ENCODE measurements around the gene SPECC1. TPM values are rescaled to one million over a fixed set of nuclear protein-coding genes. Genes with fewer than 3 reads are reported as not detected.

Gene SPECC1
- total and polyA plus RNA-seq, 2 of the 4 experiments (the other 2 are of a cell fraction) = 16.9 to 26.2 TPM

DNA sequence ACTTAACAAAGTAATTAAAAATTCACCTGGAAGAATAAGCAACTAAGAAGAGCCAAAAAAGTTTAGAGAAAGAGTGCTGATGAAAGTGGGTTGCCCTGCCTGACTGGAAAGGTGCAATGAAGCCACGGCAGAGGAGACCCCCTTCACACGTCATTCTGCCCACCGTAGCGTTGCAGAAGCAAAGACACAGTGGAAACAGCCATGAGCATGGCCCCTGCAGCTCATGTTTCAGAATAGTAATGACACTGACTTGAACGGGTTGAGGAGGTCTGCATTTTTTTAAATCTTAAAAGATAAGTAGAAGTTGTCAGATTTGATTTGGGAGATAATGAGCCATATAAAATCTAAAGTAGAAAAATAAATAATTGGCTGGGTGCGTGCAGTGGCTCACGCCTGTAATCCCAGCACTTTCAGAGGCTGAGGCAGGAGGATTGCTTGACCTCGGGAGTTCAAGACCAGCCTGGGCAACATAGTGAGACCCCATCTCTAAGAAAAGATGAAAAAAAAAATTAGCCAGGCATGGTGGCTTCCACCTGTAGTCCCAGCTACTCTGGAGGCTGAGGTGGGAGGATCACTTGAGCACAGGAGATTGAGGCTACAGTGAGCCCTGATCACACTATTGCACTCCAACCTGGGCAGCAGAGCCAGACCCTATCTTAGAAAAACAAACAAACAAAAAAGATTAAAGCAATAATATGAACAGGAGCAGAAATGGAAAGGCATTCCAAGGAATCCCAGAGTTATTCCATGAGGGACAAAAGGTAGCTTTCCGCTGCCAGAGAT is 273.6 kb downstream of the SPECC1 start:
- POLR2A ChIA-PET (ENCODE audit: unreplicated experiment) = interaction anchor here (0.5 kb wide), 1 partner anchor 21 kb away, joined by 6 read pairs; no protein-coding TSS in a partner anchor
- intact Hi-C loops (cut with micrococcal nuclease) = no loop called here

More for the DNA sequence above, 273.6 kb downstream of the SPECC1 start:
- Histone ChIP-seq H3K9me3 (ENCODE audit: control insufficient read depth, insufficient read depth, low read length) (no peaks in the 10 kb centered on the region), H2AFZ (replicated peaks; ENCODE audit: low read length, poor library complexity) (no peak overlapping the region), H3K4me3 (ENCODE audit: insufficient read depth, low read depth, low read length) (no peak overlapping the region), H2AK5ac (ENCODE audit: low read depth, low read length) (no peak overlapping the region), H3K27ac (ENCODE audit: insufficient read depth, low read length) (no peak overlapping the region), H4K5ac (ENCODE audit: low read depth, low read length) (no peak overlapping the region), H2BK20ac (ENCODE audit: low read depth, low read length) (no peak overlapping the region), H3K4me1 (ENCODE audit: control insufficient read depth, insufficient read depth, low read length) (peaks cover 14% of the 10 kb centered on the region), H3K56ac (ENCODE audit: extremely low read depth, insufficient read depth, low read length) (no peak overlapping the region), H3K9ac (ENCODE audit: low read depth, low read length) (no peak overlapping the region), H3K23ac (ENCODE audit: low read depth, low read length) (no peak overlapping the region), H2AK9ac (replicated peaks; ENCODE audit: low read depth, low read length, poor library complexity) (no peak overlapping the region), H3K27me3 (ENCODE audit: control insufficient read depth, insufficient read depth, low read length) (no peaks in the 10 kb centered on the region), H3K4ac (ENCODE audit: low read depth, low read length) (no peak overlapping the region), H2BK120ac (ENCODE audit: low read depth, low read length) (no peak overlapping the region), H3K18ac (ENCODE audit: low read depth, low read length) (no peak overlapping the region), H4K8ac (ENCODE audit: low read depth in 2 of 2, low read length in 2 of 2) (no peak overlapping the region), H3K9me1 (ENCODE audit: insufficient read depth, low read length) (peaks cover 18% of the 10 kb centered on the region), H2BK5ac (ENCODE audit: low read depth, low read length, poor library complexity, severe bottlenecking) (no peak overlapping the region), H4K20me1 (ENCODE audit: insufficient read depth, low read length) (no peaks in the 10 kb centered on the region), H4K91ac (ENCODE audit: insufficient read depth, low read depth, low read length) (no peak overlapping the region), H3K14ac (replicated peaks; ENCODE audit: low read depth, low read length) (no peak overlapping the region), H2BK15ac (ENCODE audit: low read depth, low read length) (no peak overlapping the region), H3K36me3 (ENCODE audit: control insufficient read depth, insufficient read depth, low read length) (peaks cover 5% of the 10 kb centered on the region), H3K79me1 (ENCODE audit: low read depth in 1 of 2, low read length in 2 of 2) (peaks cover 14 to 30% of the 10 kb centered on the region in 2 experiments), H3K4me2 (ENCODE audit: low read depth, low read length) (no peak overlapping the region)
- ATAC-seq (ENCODE audit: low read depth) (no peak), DNase-seq (no peak)
- no TSS peak for BruUV-seq (replicated peaks)
- dilution Hi-C loops (cut with HindIII; ENCODE audit: low sequenced_read_pairs, unreplicated experiment) (no loop called here), in situ Hi-C loops (cut with MboI; ENCODE audit: low sequenced_read_pairs) (no loop called here)
- CTCF ChIA-PET = no interaction called here
- TF ChIP-seq RCOR1 (IDR thresholded peaks at IDR 0.05; ENCODE audit: insufficient replicate concordance, low read length) (no peak), CHD1 (IDR thresholded peaks at IDR 0.05; ENCODE audit: low read depth, low read length) (no peak), MXI1 (IDR thresholded peaks at IDR 0.05; ENCODE audit: borderline replicate concordance, low read depth, low read length) (no peak), SMC3 (IDR thresholded peaks at IDR 0.05; ENCODE audit: low read depth, low read length) (no peak), MAFK (IDR thresholded peaks at IDR 0.05; ENCODE audit: low read depth, low read length) (no peak), MAZ (IDR thresholded peaks at IDR 0.05; ENCODE audit: borderline replicate concordance, low read depth, low read length) (no peak), CEBPB (IDR thresholded peaks at IDR 0.05; ENCODE audit: low read depth, low read length) (no peak), POLR2A (IDR thresholded peaks at IDR 0.05; ENCODE audit: low read depth, low read length) (no peak), RAD21 (IDR thresholded peaks at IDR 0.05; ENCODE audit: low read length) (no peak), RFX5 (IDR thresholded peaks at IDR 0.05; ENCODE audit: low read depth, low read length) (no peak), FOS (IDR thresholded peaks at IDR 0.05; ENCODE audit: low read depth, low read length) (no peak), BHLHE40 (IDR thresholded peaks at IDR 0.05; ENCODE audit: low read depth, low read length) (no peak)
- TF ChIP-seq, protein P1, sequence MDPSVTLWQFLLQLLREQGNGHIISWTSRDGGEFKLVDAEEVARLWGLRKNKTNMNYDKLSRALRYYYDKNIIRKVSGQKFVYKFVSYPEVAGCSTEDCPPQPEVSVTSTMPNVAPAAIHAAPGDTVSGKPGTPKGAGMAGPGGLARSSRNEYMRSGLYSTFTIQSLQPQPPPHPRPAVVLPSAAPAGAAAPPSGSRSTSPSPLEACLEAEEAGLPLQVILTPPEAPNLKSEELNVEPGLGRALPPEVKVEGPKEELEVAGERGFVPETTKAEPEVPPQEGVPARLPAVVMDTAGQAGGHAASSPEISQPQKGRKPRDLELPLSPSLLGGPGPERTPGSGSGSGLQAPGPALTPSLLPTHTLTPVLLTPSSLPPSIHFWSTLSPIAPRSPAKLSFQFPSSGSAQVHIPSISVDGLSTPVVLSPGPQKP (IDR thresholded peaks at IDR 0.05; ENCODE audit: borderline replicate concordance, low read depth, low read length) = no peak
- TF ChIP-seq, protein P2, sequence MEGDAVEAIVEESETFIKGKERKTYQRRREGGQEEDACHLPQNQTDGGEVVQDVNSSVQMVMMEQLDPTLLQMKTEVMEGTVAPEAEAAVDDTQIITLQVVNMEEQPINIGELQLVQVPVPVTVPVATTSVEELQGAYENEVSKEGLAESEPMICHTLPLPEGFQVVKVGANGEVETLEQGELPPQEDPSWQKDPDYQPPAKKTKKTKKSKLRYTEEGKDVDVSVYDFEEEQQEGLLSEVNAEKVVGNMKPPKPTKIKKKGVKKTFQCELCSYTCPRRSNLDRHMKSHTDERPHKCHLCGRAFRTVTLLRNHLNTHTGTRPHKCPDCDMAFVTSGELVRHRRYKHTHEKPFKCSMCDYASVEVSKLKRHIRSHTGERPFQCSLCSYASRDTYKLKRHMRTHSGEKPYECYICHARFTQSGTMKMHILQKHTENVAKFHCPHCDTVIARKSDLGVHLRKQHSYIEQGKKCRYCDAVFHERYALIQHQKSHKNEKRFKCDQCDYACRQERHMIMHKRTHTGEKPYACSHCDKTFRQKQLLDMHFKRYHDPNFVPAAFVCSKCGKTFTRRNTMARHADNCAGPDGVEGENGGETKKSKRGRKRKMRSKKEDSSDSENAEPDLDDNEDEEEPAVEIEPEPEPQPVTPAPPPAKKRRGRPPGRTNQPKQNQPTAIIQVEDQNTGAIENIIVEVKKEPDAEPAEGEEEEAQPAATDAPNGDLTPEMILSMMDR (conservative IDR thresholded peaks at IDR 0.05; ENCODE audit: low read depth, low read length) = no peak
- TF ChIP-seq, protein P3, sequence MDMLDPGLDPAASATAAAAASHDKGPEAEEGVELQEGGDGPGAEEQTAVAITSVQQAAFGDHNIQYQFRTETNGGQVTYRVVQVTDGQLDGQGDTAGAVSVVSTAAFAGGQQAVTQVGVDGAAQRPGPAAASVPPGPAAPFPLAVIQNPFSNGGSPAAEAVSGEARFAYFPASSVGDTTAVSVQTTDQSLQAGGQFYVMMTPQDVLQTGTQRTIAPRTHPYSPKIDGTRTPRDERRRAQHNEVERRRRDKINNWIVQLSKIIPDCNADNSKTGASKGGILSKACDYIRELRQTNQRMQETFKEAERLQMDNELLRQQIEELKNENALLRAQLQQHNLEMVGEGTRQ (IDR thresholded peaks at IDR 0.05; ENCODE audit: low read depth, low read length) = no peak
- WGBS, 2 experiments (ENCODE audit: extremely low coverage in 2 of 2, insufficient read length in 1 of 2) = 85% methylated on average over 5 of the region's 9 CpGs; no CpG with 5 or more reads in 1 of the 2 experiments

Measured in IMR-90 (cell line).